ENCODE results near the gene COLEC12.

GRCh38 chr18:346600-346999 is 153.9 kb downstream of the COLEC12 start:
- TF ChIP-seq CTCF (IDR thresholded peaks at IDR 0.05; ENCODE audit: insufficient read depth, low read length, poor library complexity, severe bottlenecking) (no peak), EZH2phosphoT487 (conservative IDR thresholded peaks at IDR 0.05; ENCODE audit: low read length) (no peak)
